ENCODE measurements around the gene WDR74. TPM values are rescaled to one million over a fixed set of nuclear protein-coding genes. Genes with fewer than 3 reads are reported as not detected.

Gene WDR74
- total RNA-seq, 4 donors from 2014 or later, result 32.3 to 138 (median 40.8) TPM

- DNase-seq (ENCODE audit: low spot score) (no peak), ATAC-seq (ENCODE audit: low FRiP score) (no peak)
- TF ChIP-seq CTCF (IDR thresholded peaks at IDR 0.05), result no peak
Observed at GRCh38 chr11:62811659-62812058, 27.7 kb downstream of the WDR74 start.

- no peak for ATAC-seq (ENCODE audit: low FRiP score)
- no peak for TF ChIP-seq CTCF (IDR thresholded peaks at IDR 0.05)
- DNase-seq (ENCODE audit: low spot score), result no peak
Observed at GRCh38 chr11:62810748-62811147, 28.6 kb downstream of the WDR74 start.

GRCh38 chr11:62806611-62807121, 32.7 kb downstream of the WDR74 start:
- TF ChIP-seq CTCF (IDR thresholded peaks at IDR 0.05), result no peak
- no peak for DNase-seq (ENCODE audit: low spot score)
- no peak for ATAC-seq (ENCODE audit: low FRiP score)

- no peak for TF ChIP-seq CTCF (IDR thresholded peaks at IDR 0.05)
- peak; percentile 2 for ATAC-seq (ENCODE audit: low FRiP score)
- no peak for DNase-seq (ENCODE audit: low spot score)
Observed at GRCh38 chr11:62805961-62806441, 33.4 kb downstream of the WDR74 start.

- ATAC-seq (ENCODE audit: low FRiP score), result peak; percentile 92
- DNase-seq (ENCODE audit: low spot score), result peak; percentile 93
- TF ChIP-seq CTCF (IDR thresholded peaks at IDR 0.05), result no peak
Observed at GRCh38 chr11:62805076-62805892, 34.1 kb downstream of the WDR74 start, which contains the start of gene NXF1. Gene NXF1 (minus strand): TSS chr11:62805440. CDS start chr11:62805356, 84 bp downstream.

GRCh38 chr11:62804310-62805075, 34.9 kb downstream of the WDR74 start:
- no peak for TF ChIP-seq CTCF (IDR thresholded peaks at IDR 0.05)
- DNase-seq (ENCODE audit: low spot score), result no peak
- peak; percentile 16 for ATAC-seq (ENCODE audit: low FRiP score)

Measured in omental fat pad (tissue), 4 donors.